Embryonic facial prominence (tissue), 1 donor: ENCODE data around the gene OPRL1.

Experiments used
- DNase-seq: peaks from one replicate; pipeline ENCODE4 v3.0.0-alpha.2; 2016; ENCODE audit errors: extremely low spot score

The OPRL1 gene

GRCh38 chr20:64042054-64042781, 37.7 kb upstream of the OPRL1 start:
- DNase-seq: no peak

GRCh38 chr20:64043768-64044167, 36.1 kb upstream of the OPRL1 start:
- no peak for DNase-seq

DNA sequence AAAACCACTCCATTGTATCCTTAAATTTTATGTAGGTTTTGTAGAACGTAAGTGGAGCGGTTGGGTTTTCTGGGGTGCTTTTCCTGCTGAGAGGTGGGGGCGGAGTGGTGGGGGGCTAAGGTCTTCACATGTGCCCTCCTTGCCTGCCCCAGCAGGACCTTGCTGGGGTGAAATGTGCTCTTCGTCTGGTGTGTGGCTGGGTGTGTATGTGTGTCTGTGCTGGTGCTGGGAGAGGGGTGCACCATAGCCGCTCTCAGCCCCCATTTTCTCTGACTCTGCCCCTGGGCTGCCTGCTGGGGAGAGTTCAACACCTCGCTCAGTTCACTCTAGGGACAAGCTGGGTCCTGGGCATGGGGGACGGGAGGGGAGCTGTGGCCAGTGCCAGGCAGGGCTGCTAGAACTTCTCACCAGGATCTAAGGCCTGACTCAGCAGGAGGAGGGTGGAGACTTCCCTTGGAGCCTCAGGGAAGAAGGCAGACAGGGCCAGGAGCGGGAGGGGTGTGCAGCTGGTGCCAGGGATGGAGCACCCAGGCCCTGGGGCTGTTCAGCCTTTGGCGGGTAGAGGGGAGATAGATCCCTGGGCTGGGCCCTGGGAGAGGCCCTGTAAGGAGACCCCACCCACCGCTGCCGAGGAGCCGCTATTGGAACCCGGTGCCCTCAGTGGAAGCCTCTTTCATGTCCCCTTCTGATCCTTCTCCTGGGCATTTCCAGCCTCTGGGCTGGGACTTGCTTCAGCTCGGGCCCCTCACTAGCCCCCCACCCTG, 35.2 kb upstream of the OPRL1 start:
- DNase-seq: no peak

- DNase-seq: no peak
Measured at GRCh38 chr20:64045346-64046011, 34.4 kb upstream of the OPRL1 start.

DNA sequence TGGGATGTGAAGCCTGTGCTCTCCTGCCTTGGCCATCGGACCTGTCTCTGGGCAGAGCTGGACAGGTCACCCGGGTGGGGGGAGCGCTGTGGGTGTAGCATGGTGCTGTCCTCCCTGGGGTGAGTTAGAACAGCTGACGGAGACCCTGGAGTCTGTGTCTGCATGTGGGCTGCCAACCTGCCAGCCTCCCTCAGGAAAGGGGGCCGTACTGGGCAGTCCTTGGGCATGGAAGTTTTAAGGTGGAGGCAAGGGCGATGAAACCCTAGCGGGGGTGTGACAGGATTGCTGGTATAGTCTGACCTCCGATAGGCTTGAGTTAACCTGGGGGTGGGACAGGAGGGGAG, 32.9 kb upstream of the OPRL1 start:
- DNase-seq: no peak

DNA sequence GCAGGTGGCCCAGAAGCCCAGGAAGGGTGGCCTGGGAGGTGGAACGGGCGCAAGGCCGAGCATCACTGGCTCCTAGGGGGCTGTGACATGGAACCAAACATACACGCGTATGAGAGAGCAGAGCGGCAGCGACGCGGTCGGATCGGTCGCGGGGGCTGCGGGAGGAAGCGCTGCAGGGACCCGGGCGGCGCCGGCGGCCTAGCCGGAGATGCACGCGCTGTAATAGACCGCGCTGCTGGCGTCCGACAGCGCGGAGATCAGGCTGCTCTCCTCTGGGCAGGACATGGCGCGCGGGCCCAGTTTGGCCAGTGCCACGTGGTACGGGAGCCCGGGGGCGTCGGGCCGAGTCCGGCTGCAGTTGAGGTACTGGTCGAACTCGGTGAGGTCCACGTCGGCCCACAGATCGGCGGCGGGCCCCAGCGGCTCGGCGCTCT, 31.9 kb upstream of the OPRL1 start:
- DNase-seq: no peak

DNA sequence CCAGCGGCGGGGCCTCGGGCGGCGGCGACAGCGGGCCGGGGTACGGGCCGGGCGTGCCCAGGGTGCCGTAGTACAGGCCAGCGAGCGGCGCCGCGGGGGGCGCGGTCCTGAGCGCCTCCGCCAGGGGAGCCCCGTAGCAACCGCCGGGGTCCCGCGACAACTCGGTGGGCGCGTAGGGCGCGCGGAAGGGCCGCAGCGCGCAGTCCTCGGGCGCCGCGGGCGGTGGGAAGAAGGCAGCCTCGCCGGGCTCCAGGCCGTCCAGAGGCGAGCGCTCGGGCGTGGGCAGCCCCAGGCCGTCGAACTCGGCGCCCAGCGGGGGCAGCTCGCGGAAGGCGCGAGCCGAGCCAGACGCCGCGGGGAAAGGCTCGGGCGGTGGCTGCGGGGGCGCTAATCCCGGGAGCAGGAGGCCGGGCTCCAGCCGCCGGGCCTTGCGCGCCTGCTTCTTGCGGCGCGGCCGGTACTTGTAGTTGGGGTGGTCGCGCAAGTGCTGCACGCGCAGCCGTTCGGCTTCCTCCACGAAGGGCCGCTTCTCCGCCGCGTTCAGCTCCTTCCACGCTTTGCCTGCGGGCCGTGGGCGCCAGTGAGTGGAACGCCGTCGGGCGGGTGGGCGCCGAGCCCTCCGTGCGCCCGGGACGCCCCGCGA, 31.4 kb upstream of the OPRL1 start:
- DNase-seq: no peak

- DNase-seq: no peak
Measured at GRCh38 chr20:64049060-64049877, 30.6 kb upstream of the OPRL1 start, which contains the start of gene SOX18. Gene SOX18, minus strand, starts transcription at chr20:64049639. Its CDS starts 123 bp downstream, at chr20:64049516.

DNA sequence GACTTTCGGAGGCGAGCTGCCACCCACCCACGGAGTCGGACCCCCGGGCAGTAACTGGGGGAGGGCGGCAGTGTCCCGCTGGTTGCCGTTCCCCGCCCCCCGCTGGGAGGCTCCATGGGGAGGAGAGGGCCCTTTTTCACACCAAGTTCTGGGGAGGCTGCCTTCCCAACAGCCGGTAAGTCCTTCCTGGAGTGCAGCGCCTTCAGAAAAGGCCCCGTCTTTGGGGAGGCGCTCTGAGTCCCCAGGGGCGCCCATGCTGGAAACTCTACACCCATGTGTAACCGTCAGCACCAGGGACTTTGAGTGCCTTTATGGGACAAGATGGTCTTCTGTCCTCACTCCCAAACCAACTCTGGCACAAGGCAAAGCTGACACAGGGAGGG, 30.0 kb upstream of the OPRL1 start:
- no peak for DNase-seq

DNA sequence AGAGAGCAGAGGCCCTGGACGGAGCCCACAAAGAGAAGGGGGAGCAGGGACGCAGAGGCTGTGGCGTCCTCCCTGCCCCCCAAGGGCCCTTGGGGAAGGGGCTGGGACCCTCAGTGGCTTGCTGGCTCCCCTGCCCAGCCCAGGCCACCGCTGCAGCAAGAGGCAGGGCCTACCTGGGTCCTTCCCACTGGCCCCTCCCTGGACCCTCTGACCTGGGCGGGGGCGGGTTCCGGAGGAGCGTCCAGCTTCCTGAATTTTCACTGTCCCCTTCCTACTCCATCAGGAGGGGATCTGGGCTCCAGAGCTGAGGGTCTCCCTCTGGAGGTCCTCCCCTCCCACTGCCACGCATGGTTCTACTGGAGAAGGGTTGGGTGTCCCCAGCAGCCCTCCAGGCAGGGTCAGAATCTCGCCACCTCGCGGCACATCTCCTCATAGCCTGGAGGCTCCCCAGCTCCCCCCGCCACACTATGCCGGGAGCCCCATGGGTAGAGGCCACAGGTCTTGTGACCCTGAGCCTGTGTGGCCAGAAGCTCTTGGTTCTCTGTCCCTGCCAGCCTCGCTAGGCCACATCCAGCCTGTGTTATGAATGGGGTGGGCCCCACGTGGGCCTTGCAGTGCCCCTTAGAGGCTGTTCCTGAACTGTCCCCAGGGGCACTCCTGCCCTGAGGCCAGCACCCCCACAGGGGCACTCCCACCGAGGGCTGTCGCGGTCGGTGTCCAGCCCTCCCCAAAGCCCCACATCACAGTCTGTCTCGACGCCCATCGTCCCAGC, 29.4 kb upstream of the OPRL1 start:
- DNase-seq: no peak

GRCh38 chr20:64051033-64051452, 28.8 kb upstream of the OPRL1 start:
- DNase-seq: no peak

- no peak for DNase-seq
Measured at GRCh38 chr20:64051561-64052325, 28.1 kb upstream of the OPRL1 start.

- DNase-seq: no peak
Measured at GRCh38 chr20:64052326-64052722, 27.6 kb upstream of the OPRL1 start.

DNA sequence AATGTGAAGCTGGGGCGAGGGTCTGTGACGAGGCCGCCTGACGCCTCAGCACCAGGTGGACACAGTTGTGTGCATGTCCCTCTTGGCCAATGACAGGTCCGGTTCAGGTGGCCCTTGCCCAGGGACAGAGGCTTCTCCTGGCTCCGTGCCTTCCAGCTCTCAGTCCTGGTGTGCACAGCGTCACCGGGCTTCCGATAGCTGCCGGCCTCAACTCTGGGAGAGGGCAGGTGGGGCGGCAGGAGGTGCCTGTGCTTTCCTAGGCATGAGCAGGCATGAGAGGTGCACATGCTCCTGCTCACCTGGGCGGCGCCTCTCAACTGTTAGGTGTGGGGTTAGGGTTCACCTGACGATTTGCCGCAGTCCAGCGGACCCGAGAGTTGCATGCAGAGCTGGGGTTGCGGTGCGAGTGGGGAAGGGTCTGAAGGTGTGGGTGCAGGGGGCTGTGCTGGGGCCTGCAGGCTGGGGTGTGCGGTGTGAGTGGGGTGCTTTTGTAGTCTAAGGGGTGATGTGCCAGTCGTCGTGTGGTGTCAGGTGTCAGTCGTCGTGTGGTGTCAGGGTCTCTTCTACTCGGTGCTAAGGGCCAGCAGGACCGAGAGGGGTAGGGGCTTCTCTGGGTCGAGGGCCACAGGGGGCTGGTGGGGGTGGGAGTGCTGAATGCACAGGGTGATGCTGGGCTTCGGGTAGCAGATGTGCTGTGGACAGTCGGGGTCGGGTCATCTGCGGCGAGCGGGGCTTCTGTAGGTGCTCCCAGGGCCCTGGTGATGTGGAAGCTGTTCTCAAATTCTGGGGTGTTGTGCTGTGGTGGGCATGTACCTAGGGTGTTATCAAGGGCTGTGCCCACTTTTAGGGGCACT, 26.7 kb upstream of the OPRL1 start:
- no peak for DNase-seq

GRCh38 chr20:64053841-64054661, 25.8 kb upstream of the OPRL1 start:
- DNase-seq: no peak

- DNase-seq: no peak
Measured at GRCh38 chr20:64055396-64055892, 24.4 kb upstream of the OPRL1 start.

DNA sequence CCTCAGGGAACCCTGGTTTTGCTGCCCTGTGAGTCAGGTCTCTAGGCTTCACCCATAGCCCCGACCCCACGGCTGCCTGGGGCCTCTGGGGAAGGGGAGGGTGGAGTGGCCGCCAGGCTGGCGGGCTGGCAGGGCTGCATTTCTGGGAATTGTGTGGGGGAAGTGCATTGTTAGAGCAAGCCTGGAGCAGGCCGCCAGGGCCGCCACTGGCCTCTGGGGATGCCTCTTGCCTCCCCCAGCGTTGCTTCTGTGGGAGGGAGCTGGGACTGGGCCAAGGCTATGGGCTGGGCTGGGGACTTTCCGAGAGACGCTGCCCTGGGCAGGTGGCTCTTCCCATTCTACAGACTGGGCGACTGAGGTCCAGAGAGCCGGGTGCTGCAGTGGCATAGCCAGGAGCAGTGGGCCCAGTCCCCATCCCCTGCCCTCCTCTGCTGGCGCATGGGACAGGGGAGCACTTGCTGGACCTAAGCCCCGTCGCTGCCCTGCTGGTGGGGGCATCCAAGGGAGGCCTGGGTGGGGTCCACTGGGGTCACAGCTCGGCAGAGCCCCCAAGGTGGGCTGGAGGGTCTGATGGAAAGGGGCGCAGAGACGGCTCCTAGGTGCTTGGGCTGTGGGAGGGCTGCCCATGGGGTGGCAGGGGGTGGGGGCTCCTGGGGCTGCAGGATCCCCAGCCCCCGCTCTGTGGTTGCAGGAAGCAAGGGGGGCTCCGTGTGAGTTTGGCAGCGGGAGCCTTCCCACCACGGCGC, 23.8 kb upstream of the OPRL1 start:
- no peak for DNase-seq
